Neural cell (in vitro differentiated cells): ENCODE results near the gene NRF1. TPM values are rescaled to one million over a fixed set of nuclear protein-coding genes. Genes with fewer than 3 reads are reported as not detected.

Source experiments
- H2AFZ ChIP-seq: fragments of 200-600, 300-800 bp; sonication (generic), shearing (Covaris generic); 2 replicates; pipeline ENCODE4 v1.6.0; 2014; ENCODE audit warnings: low read depth, mild to moderate bottlenecking, antibody characterized with exemption, low read length, moderate library complexity
- H3F3A ChIP-seq: fragments of 200-600 bp; shearing (Covaris generic); 2 replicates; pipeline ENCODE4 v1.6.1; 2016; ENCODE audit warnings: mild to moderate bottlenecking, moderate library complexity, mixed read lengths, antibody characterized with exemption, low read length; ENCODE audit not compliant: insufficient read depth, poor library complexity, severe bottlenecking
- H3K27ac ChIP-seq: fragments of 200-600, 300-800 bp; sonication (generic), shearing (Covaris generic); 2 replicates; pipeline ENCODE4 v1.5.1; 2014; ENCODE audit warnings: mild to moderate bottlenecking, low read length, moderate library complexity
- H3K27me3 ChIP-seq: fragments of 300-800, 200-600 bp; sonication (generic), shearing (Covaris generic); 2 replicates; pipeline ENCODE4 v1.6.0; 2014; ENCODE audit warnings: mild to moderate bottlenecking, low read depth, low read length, moderate library complexity; ENCODE audit not compliant: insufficient read depth
- H3K36me3 ChIP-seq: fragments of 300-800, 200-600 bp; sonication (generic), shearing (Covaris generic); 2 replicates; pipeline ENCODE4 v1.5.1; 2014; ENCODE audit warnings: mild to moderate bottlenecking, antibody characterized with exemption, low read length, moderate library complexity; ENCODE audit not compliant: insufficient read depth
- H3K4me2 ChIP-seq: fragments of 300-800, 200-600 bp; sonication (generic), shearing (Covaris generic); 2 replicates; pipeline ENCODE4 v1.6.0; 2014; ENCODE audit warnings: mild to moderate bottlenecking, low read length
- H3K4me3 ChIP-seq: fragments of 300-800, 200-600 bp; sonication (generic), shearing (Covaris generic); 2 replicates; pipeline ENCODE4 v1.5.1; 2014; ENCODE audit warnings: mild to moderate bottlenecking, low read length, moderate library complexity
- H3K79me2 ChIP-seq: fragments of 200-600 bp; shearing (Covaris generic); replicated peaks from 2 replicates; pipeline ENCODE4 v1.6.0; 2014; ENCODE audit warnings: mild to moderate bottlenecking, low read length, moderate library complexity; ENCODE audit not compliant: insufficient read depth
- H3K9ac ChIP-seq: fragments of 300-800, 200-600 bp; sonication (generic), shearing (Covaris generic); 2 replicates; pipeline ENCODE4 v1.6.1; 2016; ENCODE audit warnings: mild to moderate bottlenecking, low read length, mixed read lengths
- H3K9me2 ChIP-seq: fragments of 200-600 bp; shearing (Covaris generic); 2 replicates; pipeline ENCODE4 v1.6.1; 2016; ENCODE audit warnings: mild to moderate bottlenecking, low read length, mixed read lengths; ENCODE audit not compliant: insufficient read depth
- H3K9me3 ChIP-seq: fragments of 200-600, 300-800 bp; sonication (generic), shearing (Covaris generic); 2 replicates; pipeline ENCODE4 v1.6.1; 2016; ENCODE audit warnings: mild to moderate bottlenecking, mixed run types, low read length, moderate library complexity, mixed read lengths
- H4K20me1 ChIP-seq: fragments of 200-600 bp; shearing (Covaris generic); 2 replicates; pipeline ENCODE4 v1.6.1; 2016; ENCODE audit warnings: mild to moderate bottlenecking, mixed run types; ENCODE audit not compliant: insufficient read depth
- CTCF ChIP-seq: fragments of 450-650 bp; IDR thresholded peaks from 2 replicates; pipeline ENCODE4 v1.5.1; 2014; ENCODE audit warnings: antibody characterized with exemption, mild to moderate bottlenecking, moderate library complexity; ENCODE audit not compliant: poor library complexity, severe bottlenecking
- EP300 ChIP-seq: fragments of 450-650 bp; conservative IDR thresholded peaks from 2 replicates; pipeline ENCODE4 v1.6.1; 2014; ENCODE audit warnings: antibody characterized with exemption, mild to moderate bottlenecking, moderate library complexity; ENCODE audit not compliant: poor library complexity, severe bottlenecking
- EZH2 ChIP-seq: fragments of 200-600, 300-800 bp; shearing (Covaris generic), sonication (generic); IDR thresholded peaks from 2 replicates; pipeline ENCODE4 v1.6.1; 2014; ENCODE audit warnings: antibody characterized with exemption, low read length, borderline replicate concordance, mild to moderate bottlenecking; ENCODE audit not compliant: insufficient read depth, poor library complexity, severe bottlenecking
- MXI1 ChIP-seq: fragments of 450-650 bp; conservative IDR thresholded peaks from 2 replicates; pipeline ENCODE4 v1.6.1; 2014; ENCODE audit warnings: antibody characterized with exemption, mild to moderate bottlenecking; ENCODE audit not compliant: poor library complexity, severe bottlenecking
- POLR2AphosphoS5 ChIP-seq: IDR thresholded peaks from 2 replicates; pipeline ENCODE4 v1.6.1; 2012
- RAD21 ChIP-seq: fragments of 450-650 bp; conservative IDR thresholded peaks from 2 replicates; pipeline ENCODE4 v1.6.1; 2014; ENCODE audit warnings: antibody characterized with exemption, mild to moderate bottlenecking, moderate library complexity
- REST ChIP-seq: IDR thresholded peaks from 2 replicates; pipeline ENCODE4 v1.6.1; 2012; ENCODE audit warnings: borderline replicate concordance
- SMC3 ChIP-seq: fragments of 450-650 bp; conservative IDR thresholded peaks from 2 replicates; pipeline ENCODE4 v1.6.1; 2014; ENCODE audit warnings: antibody characterized with exemption, mild to moderate bottlenecking, moderate library complexity; ENCODE audit not compliant: poor library complexity
- TAF1 ChIP-seq: IDR thresholded peaks from 2 replicates; pipeline ENCODE4 v1.6.1; 2012; ENCODE audit warnings: low read depth
- polyA plus RNA-seq: library from polyadenylated mRNA; depleted of rRNA; stranded (reverse); fragments of >200 nt; gene quantifications from 2 replicates; pipeline ENCODE4 v1.2.3, GENCODE V29; 2014

NRF1 gene
- polyA plus RNA-seq, 1 donor from 2014 or later, result 13.2 TPM

- Histone ChIP-seq H3K4me2 (no peak overlapping the region), H3K36me3 (no peaks in the 10 kb centered on the region), H4K20me1 (no peaks in the 10 kb centered on the region), H3K9ac (no peak overlapping the region), H3K79me2 (peaks cover 40% of the 10 kb centered on the region), H2AFZ (no peak overlapping the region), H3K9me2 (no peaks in the 10 kb centered on the region), H3K27ac (no peak overlapping the region), H3K27me3 (no peaks in the 10 kb centered on the region), H3F3A (no peaks in the 10 kb centered on the region), H3K4me3 (no peak overlapping the region), H3K9me3 (no peaks in the 10 kb centered on the region)
- no peak for TF ChIP-seq MXI1
- TF ChIP-seq RAD21, result no peak
- TF ChIP-seq REST, result no peak
- TF ChIP-seq EZH2, result no peak
- no peak for TF ChIP-seq EP300
- TF ChIP-seq CTCF, result no peak
- TF ChIP-seq TAF1, result no peak
- no peak for TF ChIP-seq SMC3
- TF ChIP-seq POLR2AphosphoS5, result no peak
These were observed 18.8 kb downstream of the NRF1 start for GRCh38 chr7:129630341-129630740.

GRCh38 chr7:129634361-129635034, 23.0 kb downstream of the NRF1 start:
- H2AFZ ChIP-seq, result no peak overlapping the region
- H4K20me1 ChIP-seq, result no peaks in the 10 kb centered on the region
- H3K4me3 ChIP-seq, result no peak overlapping the region
- H3K9me2 ChIP-seq, result no peaks in the 10 kb centered on the region
- no peak overlapping the region for H3K9ac ChIP-seq
- no peak overlapping the region for H3K4me2 ChIP-seq
- no peaks in the 10 kb centered on the region for H3K9me3 ChIP-seq
- H3K36me3 ChIP-seq, result no peaks in the 10 kb centered on the region
- no peaks in the 10 kb centered on the region for H3F3A ChIP-seq
- TF ChIP-seq MXI1 (no peak), EZH2 (no peak), CTCF (no peak), RAD21 (no peak), POLR2AphosphoS5 (no peak), REST (no peak), TAF1 (no peak), SMC3 (no peak), EP300 (no peak)
- peaks cover 32% of the 10 kb centered on the region for H3K79me2 ChIP-seq
- H3K27me3 ChIP-seq, result no peaks in the 10 kb centered on the region
- no peak overlapping the region for H3K27ac ChIP-seq
